Glutamatergic neuron (in vitro differentiated cells): ENCODE data around the gene ZNF420. TPM values are rescaled to one million over a fixed set of nuclear protein-coding genes. Genes with fewer than 3 reads are reported as not detected.
A peak's percentile ranks its signal among the peaks of the same experiment; 100 is the strongest.
"Not testable (repeated sequence)": the region's sequence is repeated elsewhere in the genome, so short reads cannot be mapped to it uniquely, and the experiment has no call there.

Source experiments
- DNase-seq: peaks from one replicate; pipeline ENCODE4 v3.0.0; 2022
- H3K27ac Mint-ChIP-seq: one replicate; pipeline ENCODE4 v1.8.0; 2020; ENCODE audit warnings: mild to moderate bottlenecking, mixed read lengths, inconsistent platforms; ENCODE audit not compliant: unreplicated experiment
- H3K27me3 Mint-ChIP-seq: one replicate; pipeline ENCODE4 v1.8.0; 2020; ENCODE audit warnings: mild to moderate bottlenecking, moderate library complexity, mixed read lengths, inconsistent platforms; ENCODE audit not compliant: unreplicated experiment
- H3K36me3 Mint-ChIP-seq: one replicate; pipeline ENCODE4 v1.8.0; 2020; ENCODE audit warnings: mild to moderate bottlenecking, mixed read lengths, inconsistent platforms; ENCODE audit not compliant: unreplicated experiment
- H3K4me1 Mint-ChIP-seq: one replicate; pipeline ENCODE4 v1.8.0; 2020; ENCODE audit warnings: mild to moderate bottlenecking, low read depth, mixed read lengths, inconsistent platforms; ENCODE audit not compliant: unreplicated experiment
- H3K4me3 Mint-ChIP-seq: one replicate; pipeline ENCODE4 v1.8.0; 2020; ENCODE audit warnings: mild to moderate bottlenecking, mixed read lengths, inconsistent platforms; ENCODE audit not compliant: unreplicated experiment
- H3K9me3 Mint-ChIP-seq: one replicate; pipeline ENCODE4 v1.8.0; 2020; ENCODE audit warnings: mild to moderate bottlenecking, moderate library complexity, mixed read lengths, inconsistent platforms; ENCODE audit not compliant: unreplicated experiment
- CTCF ChIP-seq: fragments of 200-600 bp; sonication (generic); IDR thresholded peaks from one replicate; pipeline ENCODE4 v1.5.0; 2021; ENCODE audit not compliant: partially characterized antibody, unreplicated experiment
- total RNA-seq: library from RNA; stranded (reverse); fragmentation: NEBNext Ultra II Directional; extraction: Animal tissue kit (Norgen Biotek cat#: 25700); gene quantifications from one replicate; pipeline ENCODE4 v1.2.1, GENCODE V29; 2021; ENCODE audit not compliant: unreplicated experiment

The ZNF420 gene
- total RNA-seq, 1 donor from 2014 or later = 13.2 TPM

GRCh38 chr19:37079238-37079637 lies 1.0 kb downstream of the ZNF420 start:
- peaks cover 13% of the 10 kb centered on the region for H3K9me3 Mint-ChIP-seq
- no peak for DNase-seq
- H3K4me1 Mint-ChIP-seq = peaks cover 10% of the 10 kb centered on the region
- H3K36me3 Mint-ChIP-seq = peaks cover 25% of the 10 kb centered on the region
- H3K4me3 Mint-ChIP-seq = peak overlapping the region; percentile 95
- peak overlapping the region; percentile 91 for H3K27ac Mint-ChIP-seq
- H3K27me3 Mint-ChIP-seq = peaks cover 4% of the 10 kb centered on the region
- no peak for TF ChIP-seq CTCF

- H3K4me3 Mint-ChIP-seq = no peak overlapping the region
- H3K4me1 Mint-ChIP-seq = peaks cover 10% of the 10 kb centered on the region
- DNase-seq = no peak
- peaks cover 4% of the 10 kb centered on the region for H3K27me3 Mint-ChIP-seq
- TF ChIP-seq CTCF = no peak
- peaks cover 16% of the 10 kb centered on the region for H3K9me3 Mint-ChIP-seq
- H3K36me3 Mint-ChIP-seq = peaks cover 34% of the 10 kb centered on the region
- H3K27ac Mint-ChIP-seq = no peak overlapping the region
Measured at GRCh38 chr19:37082307-37082706, 4.1 kb downstream of the ZNF420 start.

- peaks cover 51% of the 10 kb centered on the region for H3K36me3 Mint-ChIP-seq
- H3K27ac Mint-ChIP-seq = no peak overlapping the region
- DNase-seq = no peak
- H3K4me3 Mint-ChIP-seq = no peak overlapping the region
- H3K4me1 Mint-ChIP-seq = no peaks in the 10 kb centered on the region
- TF ChIP-seq CTCF = no peak
- peaks cover 11% of the 10 kb centered on the region for H3K9me3 Mint-ChIP-seq
- H3K27me3 Mint-ChIP-seq = no peaks in the 10 kb centered on the region
Measured at GRCh38 chr19:37087110-37087509, 8.9 kb downstream of the ZNF420 start.

GRCh38 chr19:37095859-37096258 lies 17.6 kb downstream of the ZNF420 start:
- Mint-ChIP-seq H3K36me3 (peaks cover 76% of the 10 kb centered on the region), H3K4me1 (no peaks in the 10 kb centered on the region), H3K4me3 (no peak overlapping the region), H3K27ac (no peak overlapping the region), H3K9me3 (peaks cover 16% of the 10 kb centered on the region), H3K27me3 (peaks cover 1% of the 10 kb centered on the region)
- TF ChIP-seq CTCF = no peak
- DNase-seq = no peak

- no peaks in the 10 kb centered on the region for H3K4me1 Mint-ChIP-seq
- DNase-seq = no peak
- no peak overlapping the region for H3K4me3 Mint-ChIP-seq
- H3K27me3 Mint-ChIP-seq = peaks cover 1% of the 10 kb centered on the region
- no peak for TF ChIP-seq CTCF
- peaks cover 72% of the 10 kb centered on the region for H3K36me3 Mint-ChIP-seq
- no peak overlapping the region for H3K27ac Mint-ChIP-seq
- H3K9me3 Mint-ChIP-seq = peaks cover 14% of the 10 kb centered on the region
Measured at GRCh38 chr19:37098570-37098969, 20.3 kb downstream of the ZNF420 start.

- not testable (repeated sequence) for H3K4me3 Mint-ChIP-seq, H3K4me1 Mint-ChIP-seq, DNase-seq, H3K27ac Mint-ChIP-seq, H3K27me3 Mint-ChIP-seq
- Mint-ChIP-seq H3K36me3 (peaks cover 75% of the 10 kb centered on the region), H3K9me3 (peaks cover 18% of the 10 kb centered on the region)
Measured at GRCh38 chr19:37104135-37104534, 25.9 kb downstream of the ZNF420 start.
